ENCODE data around the gene GID8. TPM values are rescaled to one million over a fixed set of nuclear protein-coding genes. Genes with fewer than 3 reads are reported as not detected.

The GID8 gene
- total and polyA plus RNA-seq, 2 of the 4 experiments (the other 2 are of a cell fraction) = 21.5 to 33.9 TPM

- H3K4me2 ChIP-seq (ENCODE audit: low read depth, low read length) = no peak overlapping the region
- peak overlapping the region; percentile 28 for H2AK9ac ChIP-seq (replicated peaks; ENCODE audit: low read depth, low read length, poor library complexity)
- BruUV-seq (replicated peaks) = no TSS peak
- no peak overlapping the region for H3K9ac ChIP-seq (ENCODE audit: low read depth, low read length)
- no peak for TF ChIP-seq FOS (IDR thresholded peaks at IDR 0.05; ENCODE audit: low read depth, low read length)
- TF ChIP-seq CEBPB (IDR thresholded peaks at IDR 0.05; ENCODE audit: low read depth, low read length) = no peak
- no peak for TF ChIP-seq CHD1 (IDR thresholded peaks at IDR 0.05; ENCODE audit: low read depth, low read length)
- TF ChIP-seq MXI1 (IDR thresholded peaks at IDR 0.05; ENCODE audit: borderline replicate concordance, low read depth, low read length) = no peak
- TF ChIP-seq SMC3 (IDR thresholded peaks at IDR 0.05; ENCODE audit: low read depth, low read length) = no peak
- no peak for TF ChIP-seq MAFK (IDR thresholded peaks at IDR 0.05; ENCODE audit: low read depth, low read length)
- TF ChIP-seq MAZ (IDR thresholded peaks at IDR 0.05; ENCODE audit: borderline replicate concordance, low read depth, low read length) = no peak
- TF ChIP-seq CTCF (conservative IDR thresholded peaks at IDR 0.05; ENCODE audit: low read depth, low read length) = no peak
- no peak for TF ChIP-seq USF2 (IDR thresholded peaks at IDR 0.05; ENCODE audit: low read depth, low read length)
- TF ChIP-seq NFE2L2 (IDR thresholded peaks at IDR 0.05; ENCODE audit: low read depth, low read length) = no peak
- no peak for TF ChIP-seq RFX5 (IDR thresholded peaks at IDR 0.05; ENCODE audit: low read depth, low read length)
- no peak for TF ChIP-seq ELK1 (IDR thresholded peaks at IDR 0.05; ENCODE audit: borderline replicate concordance, low read depth, low read length)
- H4K91ac ChIP-seq (ENCODE audit: insufficient read depth, low read depth, low read length) = no peak overlapping the region
- CTCF ChIA-PET = no interaction called here
- H3K27ac ChIP-seq (ENCODE audit: insufficient read depth, low read length) = no peak overlapping the region
- in situ Hi-C loops (cut with MboI; ENCODE audit: low sequenced_read_pairs) (no loop called here), intact Hi-C loops (cut with micrococcal nuclease) (no loop called here), dilution Hi-C loops (cut with HindIII; ENCODE audit: low sequenced_read_pairs, unreplicated experiment) (no loop called here)
- H2BK120ac ChIP-seq (ENCODE audit: low read depth, low read length) = no peak overlapping the region
- no peaks in the 10 kb centered on the region; a peak in 1 of 4 replicates for H3K79me1 ChIP-seq (ENCODE audit: low read depth in 1 of 2, low read length in 2 of 2)
- H4K20me1 ChIP-seq (ENCODE audit: insufficient read depth, low read length) = no peaks in the 10 kb centered on the region
- no peak overlapping the region for H2BK15ac ChIP-seq (ENCODE audit: low read depth, low read length)
- no peak overlapping the region for H3K14ac ChIP-seq (replicated peaks; ENCODE audit: low read depth, low read length)
- WGBS, 2 experiments (ENCODE audit: extremely low coverage in 2 of 2, insufficient read length in 1 of 2) = 80% methylated on average over 1 of the region's 10 CpGs; no CpG with 5 or more reads in 1 of the 2 experiments
- no peak overlapping the region for H3K56ac ChIP-seq (ENCODE audit: extremely low read depth, insufficient read depth, low read length)
- ATAC-seq (ENCODE audit: low read depth) (no peak), DNase-seq (no peak)
- no peak overlapping the region for H4K5ac ChIP-seq (ENCODE audit: low read depth, low read length)
- H3K18ac ChIP-seq (ENCODE audit: low read depth, low read length) = no peak overlapping the region
- H2AK5ac ChIP-seq (ENCODE audit: low read depth, low read length) = no peak overlapping the region
- H3K4me1 ChIP-seq (ENCODE audit: control insufficient read depth, insufficient read depth, low read length) = peaks cover 10% of the 10 kb centered on the region
- H3K9me1 ChIP-seq (ENCODE audit: insufficient read depth, low read length) = peaks cover 4% of the 10 kb centered on the region; the same call in 1 of the 2 replicates
- H3K4ac ChIP-seq (ENCODE audit: low read depth, low read length) = no peak overlapping the region
- no peak overlapping the region for H3K4me3 ChIP-seq (ENCODE audit: insufficient read depth, low read depth, low read length)
- H2BK5ac ChIP-seq (ENCODE audit: low read depth, low read length, poor library complexity, severe bottlenecking) = no peak overlapping the region
- H2AFZ ChIP-seq (replicated peaks; ENCODE audit: low read length, poor library complexity) = no peak overlapping the region
- peaks cover 1% of the 10 kb centered on the region; the same call in 1 of the 2 replicates for H3K36me3 ChIP-seq (ENCODE audit: control insufficient read depth, insufficient read depth, low read length)
- POLR2A ChIA-PET (ENCODE audit: unreplicated experiment) = no interaction called here
- no peak overlapping the region for H2BK20ac ChIP-seq (ENCODE audit: low read depth, low read length)
- H3K27me3 ChIP-seq (ENCODE audit: control insufficient read depth, insufficient read depth, low read length) = no peaks in the 10 kb centered on the region; the same call in 1 of the 2 replicates
- no peaks in the 10 kb centered on the region for H3K9me3 ChIP-seq (ENCODE audit: control insufficient read depth, insufficient read depth, low read length)
- no peak overlapping the region for H4K8ac ChIP-seq (ENCODE audit: low read depth in 2 of 2, low read length in 2 of 2)
- no peak overlapping the region for H3K23ac ChIP-seq (ENCODE audit: low read depth, low read length)
Measured at GRCh38 chr20:62958388-62959100, 20.6 kb downstream of the GID8 start.

All from IMR-90 (cell line).